ENCODE measurements around the gene SCAMP5.
A peak's percentile ranks its signal among the peaks of the same experiment; 100 is the strongest.

The SCAMP5 gene

GRCh38 chr15:75001310-75001709 lies 5.9 kb downstream of the SCAMP5 start:
- Histone ChIP-seq H3K9me3 (ENCODE audit: insufficient read depth, low read length) (no peaks in the 10 kb centered on the region), H3K9ac (ENCODE audit: insufficient read length, low read depth) (no peak overlapping the region), H3K4me1 (ENCODE audit: insufficient read depth, insufficient read length) (no peaks in the 10 kb centered on the region), H3K4me3 (ENCODE audit: insufficient read length, low read depth) (no peak overlapping the region), H3K36me3 (ENCODE audit: insufficient read depth, insufficient read length, low read length) (no peaks in the 10 kb centered on the region), H3K27me3 (ENCODE audit: insufficient read depth, insufficient read length) (peaks cover 16% of the 10 kb centered on the region)
- TF ChIP-seq ZNF274 (IDR thresholded peaks at IDR 0.05; ENCODE audit: low read depth, low read length) (no peak), YY1 (IDR thresholded peaks at IDR 0.05; ENCODE audit: insufficient read depth, insufficient read length) (no peak)
- DNase-seq (ENCODE audit: low read depth, low spot score), result no peak

- no peak for TF ChIP-seq YY1 (IDR thresholded peaks at IDR 0.05; ENCODE audit: insufficient read depth, insufficient read length)
- TF ChIP-seq ZNF274 (IDR thresholded peaks at IDR 0.05; ENCODE audit: low read depth, low read length), result no peak
- TF ChIP-seq SUZ12 (IDR thresholded peaks at IDR 0.05; ENCODE audit: extremely low read depth, insufficient read depth, insufficient read length), result no peak
- Histone ChIP-seq H3K27me3 (ENCODE audit: insufficient read depth, insufficient read length) (peaks cover 5% of the 10 kb centered on the region), H3K4me1 (ENCODE audit: insufficient read depth, insufficient read length) (no peaks in the 10 kb centered on the region), H3K36me3 (ENCODE audit: insufficient read depth, insufficient read length, low read length) (no peaks in the 10 kb centered on the region), H3K4me3 (ENCODE audit: insufficient read length, low read depth) (no peak overlapping the region), H3K9ac (ENCODE audit: insufficient read length, low read depth) (no peak overlapping the region), H3K9me3 (ENCODE audit: insufficient read depth, low read length) (no peaks in the 10 kb centered on the region)
- DNase-seq (ENCODE audit: low read depth, low spot score), result no peak
Measured at GRCh38 chr15:75002398-75002797, 7.0 kb downstream of the SCAMP5 start.

GRCh38 chr15:75007216-75007615 lies 11.9 kb downstream of the SCAMP5 start:
- no peaks in the 10 kb centered on the region for H3K36me3 ChIP-seq (ENCODE audit: insufficient read depth, insufficient read length, low read length)
- no peaks in the 10 kb centered on the region for H3K4me1 ChIP-seq (ENCODE audit: insufficient read depth, insufficient read length)
- no peaks in the 10 kb centered on the region for H3K9me3 ChIP-seq (ENCODE audit: insufficient read depth, low read length)
- no peaks in the 10 kb centered on the region for H3K27me3 ChIP-seq (ENCODE audit: insufficient read depth, insufficient read length)
- TF ChIP-seq ZNF274 (IDR thresholded peaks at IDR 0.05; ENCODE audit: low read depth, low read length) (no peak), SUZ12 (IDR thresholded peaks at IDR 0.05; ENCODE audit: extremely low read depth, insufficient read depth, insufficient read length) (no peak), YY1 (IDR thresholded peaks at IDR 0.05; ENCODE audit: insufficient read depth, insufficient read length) (no peak)
- DNase-seq (ENCODE audit: low read depth, low spot score), result no peak
- H3K4me3 ChIP-seq (ENCODE audit: insufficient read length, low read depth), result no peak overlapping the region
- H3K9ac ChIP-seq (ENCODE audit: insufficient read length, low read depth), result no peak overlapping the region

GRCh38 chr15:75008221-75008625 lies 12.9 kb downstream of the SCAMP5 start:
- Histone ChIP-seq H3K4me3 (ENCODE audit: insufficient read length, low read depth) (no peak overlapping the region), H3K36me3 (ENCODE audit: insufficient read depth, insufficient read length, low read length) (no peaks in the 10 kb centered on the region), H3K9ac (ENCODE audit: insufficient read length, low read depth) (no peak overlapping the region), H3K27me3 (ENCODE audit: insufficient read depth, insufficient read length) (no peaks in the 10 kb centered on the region), H3K9me3 (ENCODE audit: insufficient read depth, low read length) (no peaks in the 10 kb centered on the region), H3K4me1 (ENCODE audit: insufficient read depth, insufficient read length) (no peaks in the 10 kb centered on the region)
- TF ChIP-seq SUZ12 (IDR thresholded peaks at IDR 0.05; ENCODE audit: extremely low read depth, insufficient read depth, insufficient read length) (no peak), ZNF274 (IDR thresholded peaks at IDR 0.05; ENCODE audit: low read depth, low read length) (no peak), YY1 (IDR thresholded peaks at IDR 0.05; ENCODE audit: insufficient read depth, insufficient read length) (no peak)
- no peak for DNase-seq (ENCODE audit: low read depth, low spot score)

GRCh38 chr15:75008629-75009326 lies 13.4 kb downstream of the SCAMP5 start:
- Histone ChIP-seq H3K27me3 (ENCODE audit: insufficient read depth, insufficient read length) (no peaks in the 10 kb centered on the region), H3K9ac (ENCODE audit: insufficient read length, low read depth) (no peak overlapping the region), H3K36me3 (ENCODE audit: insufficient read depth, insufficient read length, low read length) (no peaks in the 10 kb centered on the region), H3K4me1 (ENCODE audit: insufficient read depth, insufficient read length) (no peaks in the 10 kb centered on the region), H3K9me3 (ENCODE audit: insufficient read depth, low read length) (no peaks in the 10 kb centered on the region), H3K4me3 (ENCODE audit: insufficient read length, low read depth) (no peak overlapping the region)
- no peak for DNase-seq (ENCODE audit: low read depth, low spot score)
- TF ChIP-seq ZNF274 (IDR thresholded peaks at IDR 0.05; ENCODE audit: low read depth, low read length), result no peak
- TF ChIP-seq YY1 (IDR thresholded peaks at IDR 0.05; ENCODE audit: insufficient read depth, insufficient read length), result no peak
- no peak for TF ChIP-seq SUZ12 (IDR thresholded peaks at IDR 0.05; ENCODE audit: extremely low read depth, insufficient read depth, insufficient read length)

GRCh38 chr15:75016431-75016830 lies 21.1 kb downstream of the SCAMP5 start:
- Histone ChIP-seq H3K9me3 (ENCODE audit: insufficient read depth, low read length) (no peaks in the 10 kb centered on the region), H3K36me3 (ENCODE audit: insufficient read depth, insufficient read length, low read length) (no peaks in the 10 kb centered on the region), H3K9ac (ENCODE audit: insufficient read length, low read depth) (no peak overlapping the region), H3K4me3 (ENCODE audit: insufficient read length, low read depth) (no peak overlapping the region), H3K27me3 (ENCODE audit: insufficient read depth, insufficient read length) (no peaks in the 10 kb centered on the region), H3K4me1 (ENCODE audit: insufficient read depth, insufficient read length) (peaks cover 5% of the 10 kb centered on the region)
- DNase-seq (ENCODE audit: low read depth, low spot score), result no peak
- no peak for TF ChIP-seq YY1 (IDR thresholded peaks at IDR 0.05; ENCODE audit: insufficient read depth, insufficient read length)
- TF ChIP-seq SUZ12 (IDR thresholded peaks at IDR 0.05; ENCODE audit: extremely low read depth, insufficient read depth, insufficient read length), result no peak
- TF ChIP-seq ZNF274 (IDR thresholded peaks at IDR 0.05; ENCODE audit: low read depth, low read length), result no peak

GRCh38 chr15:75019916-75020315 lies 24.6 kb downstream of the SCAMP5 start:
- Histone ChIP-seq H3K4me1 (ENCODE audit: insufficient read depth, insufficient read length) (peaks cover 5% of the 10 kb centered on the region), H3K36me3 (ENCODE audit: insufficient read depth, insufficient read length, low read length) (peaks cover 2% of the 10 kb centered on the region), H3K9me3 (ENCODE audit: insufficient read depth, low read length) (no peaks in the 10 kb centered on the region), H3K9ac (ENCODE audit: insufficient read length, low read depth) (peak overlapping the region; percentile 29), H3K27me3 (ENCODE audit: insufficient read depth, insufficient read length) (no peaks in the 10 kb centered on the region), H3K4me3 (ENCODE audit: insufficient read length, low read depth) (no peak overlapping the region)
- TF ChIP-seq YY1 (IDR thresholded peaks at IDR 0.05; ENCODE audit: insufficient read depth, insufficient read length) (no peak), ZNF274 (IDR thresholded peaks at IDR 0.05; ENCODE audit: low read depth, low read length) (no peak), SUZ12 (IDR thresholded peaks at IDR 0.05; ENCODE audit: extremely low read depth, insufficient read depth, insufficient read length) (no peak)
- no peak for DNase-seq (ENCODE audit: low read depth, low spot score)
